HEK293 (cell line): ENCODE results near the gene NPHP1.

ENCODE experiments used
- ATF2 ChIP-seq: fragments of 450-650 bp; formaldehyde crosslinking; IDR thresholded peaks from 2 replicates; pipeline ENCODE4 v1.5.1; 2016; ENCODE audit warnings: missing biosample characterization, missing genetic modification characterization, low read depth
- BCL11A ChIP-seq: fragments of 450-650 bp; formaldehyde crosslinking; IDR thresholded peaks from 2 replicates; pipeline ENCODE4 v1.5.1; 2016; ENCODE audit warnings: low read depth, missing biosample characterization, missing genetic modification characterization
- GLIS2 ChIP-seq: fragments of 450-650 bp; formaldehyde crosslinking; IDR thresholded peaks from 2 replicates; pipeline ENCODE4 v1.5.1; 2016; ENCODE audit warnings: missing biosample characterization, missing genetic modification characterization
- KLF10 ChIP-seq: fragments of 450-650 bp; IDR thresholded peaks from 2 replicates; pipeline ENCODE4 v1.5.1; 2018; ENCODE audit warnings: missing biosample characterization, mild to moderate bottlenecking, missing genetic modification characterization
- KLF17 ChIP-seq: fragments of 450-650 bp; formaldehyde crosslinking; IDR thresholded peaks from 2 replicates; pipeline ENCODE4 v1.5.1; 2016; ENCODE audit warnings: missing biosample characterization, missing genetic modification characterization
- PRDM4 ChIP-seq: fragments of 450-650 bp; formaldehyde crosslinking; IDR thresholded peaks from 2 replicates; pipeline ENCODE4 v1.5.1; 2017; ENCODE audit warnings: missing biosample characterization, missing genetic modification characterization
- PRDM6 ChIP-seq: fragments of 450-650 bp; formaldehyde crosslinking; IDR thresholded peaks from 2 replicates; pipeline ENCODE4 v1.5.1; 2017; ENCODE audit warnings: missing biosample characterization, missing genetic modification characterization
- SCRT1 ChIP-seq: fragments of 450-650 bp; formaldehyde crosslinking; IDR thresholded peaks from 2 replicates; pipeline ENCODE4 v1.5.1; 2016; ENCODE audit warnings: missing biosample characterization, missing genetic modification characterization, borderline replicate concordance
- SETDB1 ChIP-seq: IDR thresholded peaks from one replicate; pipeline ENCODE4 v1.6.1; 2017; ENCODE audit warnings: mild to moderate bottlenecking, low read length, moderate library complexity, mixed read lengths; ENCODE audit not compliant: insufficient read length
- SP2 ChIP-seq: fragments of 450-650 bp; formaldehyde crosslinking; IDR thresholded peaks from 2 replicates; pipeline ENCODE4 v1.5.1; 2016; ENCODE audit warnings: missing biosample characterization, missing genetic modification characterization
- SP7 ChIP-seq: fragments of 450-650 bp; formaldehyde crosslinking; IDR thresholded peaks from 2 replicates; pipeline ENCODE4 v1.5.1; 2016; ENCODE audit warnings: missing biosample characterization, missing genetic modification characterization
- TRIM28 ChIP-seq: IDR thresholded peaks from 2 replicates; pipeline ENCODE4 v1.6.1; 2011; ENCODE audit warnings: low read length, control low read depth, borderline replicate concordance
- ZBTB20 ChIP-seq: fragments of 450-650 bp; formaldehyde crosslinking; IDR thresholded peaks from 2 replicates; pipeline ENCODE4 v1.5.1; 2016; ENCODE audit warnings: missing biosample characterization, missing genetic modification characterization
- ZFP37 ChIP-seq: fragments of 450-650 bp; formaldehyde crosslinking; IDR thresholded peaks from 2 replicates; pipeline ENCODE4 v1.5.1; 2016; ENCODE audit warnings: missing biosample characterization, missing genetic modification characterization
- ZNF114 ChIP-seq: fragments of 450-650 bp; formaldehyde crosslinking; IDR thresholded peaks from 2 replicates; pipeline ENCODE4 v1.5.0; 2017; ENCODE audit warnings: missing biosample characterization, missing genetic modification characterization
- ZNF146 ChIP-seq: fragments of 450-650 bp; formaldehyde crosslinking; IDR thresholded peaks from 2 replicates; pipeline ENCODE4 v1.5.1; 2016; ENCODE audit warnings: missing biosample characterization, missing genetic modification characterization
- ZNF302 ChIP-seq: fragments of 450-650 bp; formaldehyde crosslinking; IDR thresholded peaks from 2 replicates; pipeline ENCODE4 v1.5.1; 2016; ENCODE audit warnings: missing biosample characterization, missing genetic modification characterization, low read depth
- ZNF350 ChIP-seq: fragments of 450-650 bp; formaldehyde crosslinking; IDR thresholded peaks from 2 replicates; pipeline ENCODE4 v1.5.0; 2017; ENCODE audit warnings: missing biosample characterization, mild to moderate bottlenecking, missing genetic modification characterization
- ZNF362 ChIP-seq: fragments of 450-650 bp; formaldehyde crosslinking; IDR thresholded peaks from 2 replicates; pipeline ENCODE4 v1.5.1; 2016; ENCODE audit warnings: missing biosample characterization, missing genetic modification characterization
- ZNF398 ChIP-seq: fragments of 450-650 bp; formaldehyde crosslinking; IDR thresholded peaks from 2 replicates; pipeline ENCODE4 v1.5.1; 2017; ENCODE audit warnings: missing biosample characterization, missing genetic modification characterization
- ZNF449 ChIP-seq: fragments of 450-650 bp; formaldehyde crosslinking; IDR thresholded peaks from 2 replicates; pipeline ENCODE4 v1.5.1; 2017; ENCODE audit warnings: missing biosample characterization, mild to moderate bottlenecking, missing genetic modification characterization, moderate library complexity
- ZNF501 ChIP-seq: fragments of 450-650 bp; formaldehyde crosslinking; IDR thresholded peaks from 2 replicates; pipeline ENCODE4 v1.5.1; 2016; ENCODE audit warnings: missing biosample characterization, missing genetic modification characterization
- ZNF548 ChIP-seq: fragments of 450-650 bp; formaldehyde crosslinking; IDR thresholded peaks from 2 replicates; pipeline ENCODE4 v1.5.1; 2016; ENCODE audit warnings: missing biosample characterization, missing genetic modification characterization
- ZNF704 ChIP-seq: fragments of 450-650 bp; formaldehyde crosslinking; IDR thresholded peaks from 2 replicates; pipeline ENCODE4 v1.5.1; 2016; ENCODE audit warnings: missing biosample characterization, missing genetic modification characterization
- ZNF76 ChIP-seq: fragments of 450-650 bp; formaldehyde crosslinking; IDR thresholded peaks from 2 replicates; pipeline ENCODE4; 2016; ENCODE audit warnings: low read depth, missing biosample characterization, missing genetic modification characterization, borderline replicate concordance
- ZNF837 ChIP-seq: fragments of 450-650 bp; formaldehyde crosslinking; IDR thresholded peaks from 2 replicates; pipeline ENCODE4 v1.5.1; 2016; ENCODE audit warnings: missing biosample characterization, missing genetic modification characterization

NPHP1 gene

GRCh38 chr2:110204408-110205385, at the start of gene NPHP1 (continued):
- TF ChIP-seq ZBTB20 (no peak), ZNF350 (no peak), ZNF548 (no peak), SP7 (tag by site-specific recombination) (peak; percentile 30; the same call in 1 of the 2 replicates), KLF10 (tag by site-specific recombination) (no peak), SP2 (tag by site-specific recombination) (peak; percentile 45), ZNF76 (tag by site-specific recombination) (peak; percentile 75; the same call in 1 of the 2 replicates), ZNF449 (tag by site-specific recombination) (no peak), KLF17 (tag by site-specific recombination) (0 out of 2 replicates have a peak, but pooled peaks have one; percentile 28), ZNF146 (tag by site-specific recombination) (no peak), ZNF362 (tag by site-specific recombination) (no peak), TRIM28 (no peak), ZNF114 (no peak), ATF2 (peak; percentile 59; the same call in 1 of the 2 replicates), ZNF398 (tag by site-specific recombination) (no peak), ZNF302 (tag by site-specific recombination) (no peak), PRDM6 (tag by site-specific recombination) (no peak), GLIS2 (tag by site-specific recombination) (no peak), BCL11A (tag by site-specific recombination) (0 out of 2 replicates have a peak, but pooled peaks have one; percentile 39), SCRT1 (tag by site-specific recombination) (peak; percentile 93), ZNF704 (tag by site-specific recombination) (no peak), ZFP37 (tag by site-specific recombination) (no peak), ZNF837 (tag by site-specific recombination) (no peak), ZNF501 (0 out of 2 replicates have a peak, but pooled peaks have one; percentile 45), PRDM4 (tag by site-specific recombination) (no peak), SETDB1 (no peak)
